H9 (cell line): Measurements from ENCODE around the gene ANKH. TPM values are rescaled to one million over a fixed set of nuclear protein-coding genes. Genes with fewer than 3 reads are reported as not detected.

Experiments
- DNase-seq: peaks from one replicate; pipeline ENCODE4 v3.0.0-alpha.2; 2017
- H2AFZ ChIP-seq: one replicate; pipeline ENCODE4 v1.6.1; 2013; ENCODE audit warnings: mild to moderate bottlenecking, low read length, control low read depth, moderate library complexity
- H2AK5ac ChIP-seq: 2 replicates; pipeline ENCODE4 v1.6.1; 2013; ENCODE audit warnings: low read length, control low read depth, mixed read lengths; ENCODE audit not compliant: insufficient read length
- H2BK120ac ChIP-seq: one replicate; pipeline ENCODE4 v1.6.1; 2013; ENCODE audit warnings: low read depth, mild to moderate bottlenecking, low read length, control low read depth, inconsistent platforms; ENCODE audit not compliant: poor library complexity, severe bottlenecking
- H2BK12ac ChIP-seq: 2 replicates; pipeline ENCODE4 v1.6.1; 2013; ENCODE audit warnings: low read length, control low read depth, mixed read lengths, low read depth; ENCODE audit not compliant: insufficient read length
- H2BK15ac ChIP-seq: 2 replicates; pipeline ENCODE4 v1.6.1; 2013; ENCODE audit warnings: low read depth, low read length, control low read depth
- H2BK20ac ChIP-seq: one replicate; pipeline ENCODE4 v1.6.1; 2013; ENCODE audit warnings: low read depth, mild to moderate bottlenecking, low read length, control low read depth, inconsistent platforms; ENCODE audit not compliant: poor library complexity, severe bottlenecking
- H2BK5ac ChIP-seq: 2 replicates; pipeline ENCODE4 v1.6.1; 2013; ENCODE audit warnings: low read length, control low read depth, mixed read lengths; ENCODE audit not compliant: insufficient read length
- H3K14ac ChIP-seq: 2 replicates; pipeline ENCODE4 v1.6.1; 2013; ENCODE audit warnings: low read length, control low read depth; ENCODE audit not compliant: insufficient read depth
- H3K18ac ChIP-seq: 2 replicates; pipeline ENCODE4 v1.6.1; 2013; ENCODE audit warnings: low read depth, mild to moderate bottlenecking, mixed read lengths, low read length, control low read depth; ENCODE audit not compliant: insufficient read length
- H3K23ac ChIP-seq: 2 replicates; pipeline ENCODE4 v1.6.1; 2013; ENCODE audit warnings: low read length, control low read depth, mixed read lengths, low read depth; ENCODE audit not compliant: insufficient read length
- H3K23me2 ChIP-seq: 2 replicates; pipeline ENCODE4 v1.6.1; 2013; ENCODE audit warnings: low read depth, mild to moderate bottlenecking, mixed read lengths, low read length, control low read depth; ENCODE audit not compliant: insufficient read length, poor library complexity, severe bottlenecking
- H3K27ac ChIP-seq: 2 replicates; pipeline ENCODE4 v1.5.1; 2013; ENCODE audit warnings: low read length, control low read depth, mixed read lengths, low read depth; ENCODE audit not compliant: insufficient read length
- H3K27me3 ChIP-seq: 2 replicates; pipeline ENCODE4 v1.6.1; 2013; ENCODE audit warnings: low read length, control low read depth, inconsistent platforms; ENCODE audit not compliant: insufficient read depth
- H3K4ac ChIP-seq: 2 replicates; pipeline ENCODE4 v1.6.1; 2013; ENCODE audit warnings: low read depth, mild to moderate bottlenecking, control low read depth, inconsistent platforms, low read length, moderate library complexity
- H3K4me1 ChIP-seq: 2 replicates; pipeline ENCODE4 v1.6.1; 2013; ENCODE audit warnings: low read length, control low read depth, inconsistent platforms; ENCODE audit not compliant: insufficient read depth
- H3K4me2 ChIP-seq: 2 replicates; pipeline ENCODE4 v1.6.1; 2013; ENCODE audit warnings: low read length, control low read depth, mixed read lengths; ENCODE audit not compliant: insufficient read length, insufficient read depth
- H3K56ac ChIP-seq: 2 replicates; pipeline ENCODE4 v1.6.1; 2013; ENCODE audit warnings: low read depth, mild to moderate bottlenecking, mixed read lengths, low read length, control low read depth; ENCODE audit not compliant: insufficient read length
- H3K79me1 ChIP-seq: 2 replicates; pipeline ENCODE4 v1.6.1; 2013; ENCODE audit warnings: low read depth, mild to moderate bottlenecking, moderate library complexity, low read length, control low read depth, inconsistent platforms; ENCODE audit not compliant: insufficient read depth, poor library complexity, severe bottlenecking
- H3K79me2 ChIP-seq: 2 replicates; pipeline ENCODE4 v1.6.1; 2013; ENCODE audit warnings: low read length, control low read depth, inconsistent platforms; ENCODE audit not compliant: insufficient read depth
- H3K9ac ChIP-seq: 2 replicates; pipeline ENCODE4 v1.6.1; 2013; ENCODE audit warnings: low read length, control low read depth, mixed read lengths; ENCODE audit not compliant: insufficient read length; ENCODE audit errors: extremely low read depth
- H3K9me3 ChIP-seq: one replicate; pipeline ENCODE4 v1.6.1; 2013; ENCODE audit warnings: low read depth, low read length, inconsistent platforms; ENCODE audit not compliant: control insufficient read depth
- H3T11ph ChIP-seq: one replicate; pipeline ENCODE4 v1.6.1; 2013; ENCODE audit warnings: mild to moderate bottlenecking, low read length, control low read depth, inconsistent platforms
- H4K20me1 ChIP-seq: one replicate; pipeline ENCODE4 v1.6.1; 2013; ENCODE audit not compliant: control insufficient read depth, insufficient read length, insufficient read depth
- H4K5ac ChIP-seq: 2 replicates; pipeline ENCODE4 v1.6.1; 2013; ENCODE audit warnings: low read depth, mild to moderate bottlenecking, mixed read lengths, low read length, control low read depth; ENCODE audit not compliant: insufficient read length
- H4K8ac ChIP-seq: replicated peaks from 2 replicates; pipeline ENCODE4 v1.6.1; 2013; ENCODE audit warnings: low read length, control low read depth, mixed read lengths, low read depth; ENCODE audit not compliant: insufficient read length
- H4K91ac ChIP-seq: 2 replicates; pipeline ENCODE4 v1.6.1; 2013; ENCODE audit warnings: low read depth, mild to moderate bottlenecking, moderate library complexity, mixed read lengths, low read length, control low read depth; ENCODE audit not compliant: insufficient read length
- H3K27ac Mint-ChIP-seq, 3 experiments: 2 replicates in 2 of 3; 3 replicates in 1 of 3; pipeline ENCODE4 v1.8.0; 2020 to 2021; ENCODE audit warnings: mixed read lengths in 3 of 3, mild to moderate bottlenecking in 1 of 3, moderate library complexity in 1 of 3
- H3K27me3 Mint-ChIP-seq: 2 replicates; pipeline ENCODE4 v1.8.0; 2021; ENCODE audit warnings: low read depth, mild to moderate bottlenecking, moderate library complexity, mixed read lengths
- H3K36me3 Mint-ChIP-seq, 3 experiments: 2 replicates in 2 of 3; 3 replicates in 1 of 3; pipeline ENCODE4 v1.8.0; 2020 to 2021; ENCODE audit warnings: low read depth in 3 of 3, mixed read lengths in 3 of 3; ENCODE audit not compliant: insufficient read depth in 1 of 3
- H3K4me1 Mint-ChIP-seq, 2 experiments: 2 replicates each; pipeline ENCODE4 v1.8.0; 2020; ENCODE audit warnings: mixed read lengths in 2 of 2
- H3K4me3 Mint-ChIP-seq, 2 experiments: 2 replicates in 1 of 2; 3 replicates in 1 of 2; pipeline ENCODE4 v1.8.0; 2020 to 2021; ENCODE audit warnings: mild to moderate bottlenecking in 2 of 2, mixed read lengths in 2 of 2, moderate library complexity in 1 of 2
- H3K9me3 Mint-ChIP-seq, 2 experiments: 2 replicates in 1 of 2; 3 replicates in 1 of 2; pipeline ENCODE4 v1.8.0; 2020; ENCODE audit warnings: mild to moderate bottlenecking in 2 of 2, mixed read lengths in 2 of 2, moderate library complexity in 1 of 2
- CTCF ChIP-seq: fragments of 200-600 bp; sonication (generic); conservative IDR thresholded peaks from 3 replicates; pipeline ENCODE4 v1.8.0; 2021; ENCODE audit warnings: antibody characterized with exemption, mild to moderate bottlenecking
- WGBS: extraction: QIAGEN DNeasy Blood & Tissue Kit; methylation state at CpG from one replicate; pipeline ENCODE4 v1.1.7; 2013; ENCODE audit warnings: missing lambda C conversion rate, low lambda C conversion rate, mixed read lengths; ENCODE audit not compliant: insufficient read length; ENCODE audit errors: extremely low coverage; 5-methylcytosine and 5-hydroxymethylcytosine counted together
- total RNA-seq: library from RNA; stranded (reverse); gene quantifications from 2 replicates; pipeline ENCODE4 v1.2.1, GENCODE V29; 2021

The ANKH gene
- total RNA-seq, 1 experiment from 2014 or later: 9.6 TPM

- no peak overlapping the region for H2BK12ac ChIP-seq
- no peaks in the 10 kb centered on the region for H4K20me1 ChIP-seq
- no peak overlapping the region for H2BK20ac ChIP-seq
- no peaks in the 10 kb centered on the region for H3K23me2 ChIP-seq
- DNase-seq: no peak
- H3K4me1 ChIP-seq: no peaks in the 10 kb centered on the region
- TF ChIP-seq CTCF: no peak
- no peaks in the 10 kb centered on the region for H3K79me1 ChIP-seq
- no peak overlapping the region for H3K14ac ChIP-seq
- no peak overlapping the region for H4K8ac ChIP-seq
- H3K27ac Mint-ChIP-seq: no peak overlapping the region
- no peak overlapping the region for H2BK5ac ChIP-seq
- H2AFZ ChIP-seq: no peak overlapping the region
- H3T11ph ChIP-seq: no peak overlapping the region
- H2BK15ac ChIP-seq: no peak overlapping the region
- H3K23ac ChIP-seq: no peak overlapping the region
- H3K9ac ChIP-seq: no peak overlapping the region
- H2BK120ac ChIP-seq: no peak overlapping the region
- H3K79me2 ChIP-seq: no peaks in the 10 kb centered on the region
- H2AK5ac ChIP-seq: no peak overlapping the region
- H4K5ac ChIP-seq: no peak overlapping the region
- no CpG with 5 or more reads among the region's 2 CpGs for WGBS
- no peaks in the 10 kb centered on the region for H3K27me3 Mint-ChIP-seq
- no peaks in the 10 kb centered on the region for H3K36me3 Mint-ChIP-seq
- no peaks in the 10 kb centered on the region for H3K27me3 ChIP-seq
- no peaks in the 10 kb centered on the region for H3K4me1 Mint-ChIP-seq
- H3K56ac ChIP-seq: no peak overlapping the region
- H3K18ac ChIP-seq: no peak overlapping the region
- no peak overlapping the region for H3K4me3 Mint-ChIP-seq
- no peak overlapping the region for H4K91ac ChIP-seq
- H3K27ac ChIP-seq: no peak overlapping the region
- no peak overlapping the region for H3K4me2 ChIP-seq
- H3K4ac ChIP-seq: no peak overlapping the region
- H3K9me3 ChIP-seq: no peaks in the 10 kb centered on the region
- no peaks in the 10 kb centered on the region for H3K9me3 Mint-ChIP-seq
Observed at GRCh38 chr5:14656898-14657297, 214.7 kb downstream of the ANKH start.
